ENCODE measurements around the gene GPR155.
A peak's percentile ranks its signal among the peaks of the same experiment; 100 is the strongest.

Gene GPR155

GRCh38 chr2:174486563-174487107 is at the start of gene GPR155:
Gene GPR155, minus strand, starts transcription at chr2:174487029. Its CDS starts 5,073 bp downstream, at chr2:174481956.
- peak; percentile 66 for DNase-seq

GRCh38 chr2:174535757-174536703 is 49.2 kb upstream of the GPR155 start:
- DNase-seq, result peak; percentile 64

- no peak for DNase-seq
Measured at GRCh38 chr2:174535083-174535482, 48.3 kb upstream of the GPR155 start.

- no peak for DNase-seq
Measured at GRCh38 chr2:174529916-174530315, 43.1 kb upstream of the GPR155 start.

- no peak for DNase-seq
Measured at GRCh38 chr2:174527959-174528358, 41.1 kb upstream of the GPR155 start.

- no peak for DNase-seq
Measured at GRCh38 chr2:174527101-174527721, 40.4 kb upstream of the GPR155 start.

GRCh38 chr2:174524527-174524926 is 37.7 kb upstream of the GPR155 start:
- DNase-seq, result no peak

GRCh38 chr2:174522553-174522952 is 35.7 kb upstream of the GPR155 start:
- no peak for DNase-seq

- no peak for DNase-seq
Measured at GRCh38 chr2:174518395-174518794, 31.6 kb upstream of the GPR155 start.

- DNase-seq, result no peak
Measured at GRCh38 chr2:174516501-174517378, 29.9 kb upstream of the GPR155 start.

- DNase-seq, result no peak
Measured at GRCh38 chr2:174512345-174512744, 25.5 kb upstream of the GPR155 start.

- DNase-seq, result no peak
Measured at GRCh38 chr2:174511580-174512260, 24.9 kb upstream of the GPR155 start.

- peak; percentile 4 for DNase-seq
Measured at GRCh38 chr2:174510583-174511189, 23.9 kb upstream of the GPR155 start.

- no peak for DNase-seq
Measured at GRCh38 chr2:174503161-174503809, 16.5 kb upstream of the GPR155 start.

GRCh38 chr2:174499371-174499770 is 12.5 kb upstream of the GPR155 start:
- no peak for DNase-seq

- DNase-seq, result peak; percentile 6
Measured at GRCh38 chr2:174495365-174496012, 8.7 kb upstream of the GPR155 start.

GRCh38 chr2:174493549-174494331 is 6.9 kb upstream of the GPR155 start:
- no peak for DNase-seq

GRCh38 chr2:174492963-174493431 is 6.2 kb upstream of the GPR155 start:
- DNase-seq, result no peak

- no peak for DNase-seq
Measured at GRCh38 chr2:174491947-174492346, 5.1 kb upstream of the GPR155 start.

GRCh38 chr2:174490051-174490450 is 3.2 kb upstream of the GPR155 start:
- DNase-seq, result no peak

All from NCI-H345 (cell line).